22Rv1 (cell line): ENCODE measurements around the gene TFRC.

ENCODE experiments used
- H3K27ac ChIP-seq: fragments of 450-650 bp; 2 replicates; pipeline ENCODE4 v1.5.1; 2017
- CTCF ChIP-seq: fragments of 450-650 bp; IDR thresholded peaks from 2 replicates; pipeline ENCODE4 v1.5.1; 2017; ENCODE audit warnings: mild to moderate bottlenecking
- ZFX ChIP-seq: fragments of 450-650 bp; IDR thresholded peaks from 2 replicates; pipeline ENCODE4 v1.6.1; 2017; ENCODE audit warnings: antibody characterized with exemption, borderline replicate concordance

Gene TFRC

DNA sequence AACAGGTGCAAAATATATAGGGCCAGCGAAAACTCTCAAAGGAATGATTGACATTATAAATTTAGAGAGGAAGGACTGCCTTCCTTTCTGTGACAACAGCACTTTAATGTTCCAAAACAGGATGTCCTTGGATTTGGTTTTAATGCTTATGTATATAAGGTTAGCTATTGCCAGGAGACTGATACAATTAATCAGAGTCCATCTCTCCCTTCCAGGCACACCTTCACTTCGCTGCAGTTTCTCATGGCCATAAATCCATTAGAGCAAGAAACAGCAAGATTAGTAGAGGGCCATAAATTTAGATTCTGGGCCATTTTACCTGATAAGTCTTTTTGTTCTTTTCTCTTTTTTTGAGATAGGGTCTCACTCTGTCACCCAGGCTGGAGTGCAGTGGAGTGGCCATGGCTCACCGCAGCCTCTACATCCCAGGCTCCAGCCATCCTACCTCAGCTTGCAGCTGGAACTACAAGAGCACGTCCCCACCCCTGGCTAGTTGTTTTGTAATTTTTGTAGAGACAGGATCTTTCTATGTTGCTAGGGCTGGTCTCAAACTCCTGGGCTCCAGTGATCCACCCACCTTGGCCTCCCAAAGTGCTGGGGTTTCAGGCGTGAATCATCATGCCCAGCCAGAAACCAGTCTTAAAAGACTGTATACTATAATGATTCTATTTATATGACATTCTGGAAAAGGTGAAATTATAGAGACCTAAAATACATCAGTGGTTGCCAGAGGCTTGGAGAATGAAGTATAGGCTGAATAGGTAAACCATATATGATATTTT lies 15.7 kb upstream of the TFRC start:
- TF ChIP-seq ZFX = no peak
- no peak overlapping the region for H3K27ac ChIP-seq

GRCh38 chr3:196096382-196096953 lies 14.6 kb upstream of the TFRC start:
- H3K27ac ChIP-seq = no peak overlapping the region

DNA sequence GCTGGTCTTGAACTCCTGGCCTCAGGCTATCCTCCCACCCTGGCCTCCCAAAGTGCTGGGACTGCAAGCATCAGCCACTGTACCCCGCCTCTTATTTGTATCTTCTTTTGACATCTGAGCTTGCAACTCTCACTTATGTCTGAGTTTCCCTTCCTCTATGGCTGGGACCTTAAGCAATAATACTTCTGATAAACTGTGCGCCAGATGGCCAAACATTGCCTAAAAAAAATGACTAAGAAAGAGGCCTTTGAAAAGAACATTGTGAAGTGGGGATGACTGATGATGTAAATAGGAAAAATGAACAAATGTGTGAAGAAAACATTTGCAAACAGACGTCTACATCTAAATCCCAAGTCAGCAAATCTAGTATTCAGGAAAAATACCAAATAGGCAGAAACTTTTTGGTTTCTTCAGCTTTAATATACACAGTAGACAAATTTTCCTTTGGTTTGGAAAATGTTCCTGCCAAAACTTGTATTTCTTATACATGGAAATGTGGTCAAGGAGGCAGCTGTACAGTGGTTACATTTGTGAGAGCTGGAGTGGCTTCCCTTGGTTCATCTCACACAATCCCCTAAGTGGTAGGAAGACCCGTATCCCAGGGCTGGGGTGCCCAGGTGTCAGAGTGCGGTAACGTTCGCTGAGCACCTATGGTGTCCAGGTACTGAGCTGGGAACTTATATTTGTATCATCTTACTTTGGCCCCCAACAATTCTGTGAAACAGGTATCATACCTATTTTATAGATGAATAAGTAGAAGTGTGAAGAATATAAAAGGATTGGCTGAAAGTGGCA lies 11.6 kb upstream of the TFRC start:
- no peak for TF ChIP-seq ZFX
- TF ChIP-seq CTCF = no peak
- H3K27ac ChIP-seq = no peak overlapping the region

More at GRCh38 chr3:196096382-196096953, 14.6 kb upstream of the TFRC start:
- TF ChIP-seq ZFX = no peak
- no peak for TF ChIP-seq CTCF

- TF ChIP-seq ZFX = no peak
- TF ChIP-seq CTCF = no peak
- no peak overlapping the region for H3K27ac ChIP-seq
These were observed 6.0 kb upstream of the TFRC start for GRCh38 chr3:196087906-196088305.

DNA sequence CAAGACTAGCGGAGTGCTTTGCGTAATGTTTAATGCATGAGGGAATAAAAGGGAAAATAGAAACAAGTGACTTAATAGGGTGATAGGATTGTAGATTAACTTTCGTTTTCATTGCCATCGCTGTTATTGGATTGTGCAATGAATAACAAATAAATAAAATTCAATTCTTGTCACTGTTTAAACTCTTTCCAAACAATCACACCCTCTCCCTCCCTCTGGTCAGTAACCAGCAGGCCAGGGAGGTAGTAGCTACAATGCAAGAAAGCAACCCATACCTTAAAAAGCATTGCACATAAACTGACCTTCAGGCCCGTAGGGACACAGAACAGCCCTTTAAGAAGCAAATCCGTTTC lies 705 bp upstream of the TFRC start:
- TF ChIP-seq CTCF (no peak), ZFX (no peak)
- peak overlapping the region; percentile 95 for H3K27ac ChIP-seq

DNA sequence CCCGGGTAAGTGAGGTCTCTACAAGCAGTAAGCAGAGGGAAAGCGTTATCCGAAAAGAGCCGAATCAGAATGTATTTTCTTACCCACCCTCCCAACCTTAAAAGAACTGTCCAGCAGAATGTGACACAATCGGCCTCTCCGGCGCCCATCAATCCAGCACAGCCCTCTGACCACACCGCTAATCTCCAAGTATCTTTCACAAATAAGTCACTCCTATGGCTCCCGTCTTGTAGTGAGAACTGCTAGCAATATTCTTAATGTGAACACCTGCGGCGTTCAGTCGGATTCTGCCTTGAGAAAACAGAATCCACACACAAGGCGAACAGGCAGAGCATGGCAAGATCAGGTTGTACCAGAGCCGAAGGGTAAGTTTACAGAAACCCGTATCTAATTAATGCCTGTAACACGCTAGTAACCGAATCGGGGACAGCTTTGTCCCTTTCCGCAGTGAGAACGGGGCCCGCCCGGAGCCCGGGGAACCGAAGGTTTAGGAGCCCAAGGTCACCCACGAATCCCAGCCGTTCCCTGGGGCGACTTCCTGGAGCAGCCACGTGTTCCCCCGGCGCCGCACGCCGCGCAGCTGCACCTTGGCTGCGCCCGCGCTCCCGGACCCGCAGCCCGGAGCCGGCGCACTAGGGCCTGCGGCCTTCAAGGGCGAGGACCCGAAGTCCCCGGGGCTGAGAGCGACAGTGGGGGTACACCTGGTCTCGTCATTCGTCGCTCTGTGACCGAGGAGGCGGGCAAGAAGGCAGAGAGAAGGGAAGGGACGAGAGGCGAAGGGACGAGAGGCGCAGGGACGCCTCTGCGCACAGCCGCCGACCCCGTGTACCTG lies 672 bp downstream of the TFRC start:
- H3K27ac ChIP-seq = peak overlapping the region; percentile 95
- TF ChIP-seq CTCF (no peak), ZFX (no peak)

GRCh38 chr3:196080101-196080846 lies 1.6 kb downstream of the TFRC start:
- peak overlapping the region; percentile 95 for H3K27ac ChIP-seq
